HG03139 (cell line): ENCODE measurements around the gene ABTB2.

Experiments used
- ATAC-seq: cut with Tn5 transposase; IDR thresholded peaks from one replicate; pipeline ENCODE4 v1.9.1; 2021; ENCODE audit not compliant: unreplicated experiment

ABTB2 gene

GRCh38 chr11:34296412-34296811 is 61.4 kb downstream of the ABTB2 start:
- no peak for ATAC-seq

GRCh38 chr11:34292546-34292945 is 65.3 kb downstream of the ABTB2 start:
- no peak for ATAC-seq

- ATAC-seq: no peak
Observed at GRCh38 chr11:34292111-34292510, 65.7 kb downstream of the ABTB2 start.

GRCh38 chr11:34290926-34291325 is 66.9 kb downstream of the ABTB2 start:
- no peak for ATAC-seq

- no peak for ATAC-seq
Observed at GRCh38 chr11:34288492-34288891, 69.3 kb downstream of the ABTB2 start.

GRCh38 chr11:34284811-34285481 is 72.9 kb downstream of the ABTB2 start:
- no peak for ATAC-seq

- ATAC-seq: no peak
Observed at GRCh38 chr11:34284156-34284555, 73.7 kb downstream of the ABTB2 start.

- no peak for ATAC-seq
Observed at GRCh38 chr11:34280945-34281872, 76.6 kb downstream of the ABTB2 start.

- peak; percentile 78 for ATAC-seq
Observed at GRCh38 chr11:34278693-34279297, 79.0 kb downstream of the ABTB2 start.

GRCh38 chr11:34278175-34278574 is 79.6 kb downstream of the ABTB2 start:
- no peak for ATAC-seq

- ATAC-seq: no peak
Observed at GRCh38 chr11:34277171-34277570, 80.6 kb downstream of the ABTB2 start.

GRCh38 chr11:34276352-34276864 is 81.4 kb downstream of the ABTB2 start:
- ATAC-seq: no peak

GRCh38 chr11:34275486-34275885 is 82.3 kb downstream of the ABTB2 start:
- no peak for ATAC-seq

- ATAC-seq: no peak
Observed at GRCh38 chr11:34274712-34275398, 83.0 kb downstream of the ABTB2 start.

- no peak for ATAC-seq
Observed at GRCh38 chr11:34273099-34273498, 84.7 kb downstream of the ABTB2 start.

GRCh38 chr11:34271727-34272126 is 86.1 kb downstream of the ABTB2 start:
- no peak for ATAC-seq

GRCh38 chr11:34270711-34271110 is 87.1 kb downstream of the ABTB2 start:
- ATAC-seq: no peak

- ATAC-seq: no peak
Observed at GRCh38 chr11:34269694-34270245, 88.0 kb downstream of the ABTB2 start.

- ATAC-seq: no peak
Observed at GRCh38 chr11:34268906-34269430, 88.8 kb downstream of the ABTB2 start.

- no peak for ATAC-seq
Observed at GRCh38 chr11:34267417-34267816, 90.4 kb downstream of the ABTB2 start.
